T-helper 2 cell treated with Interferon-gamma antibody and Interleukin-4, amounts not matched to agents 5 μg/mL and 100 μg/mL, for 36 hours (primary cell): ENCODE measurements around the gene CALD1.

Source experiments
- DNase-seq: peaks from one replicate; pipeline ENCODE4 v3.0.0; 2021; ENCODE audit warnings: low spot score
- H3K27ac Mint-ChIP-seq: one replicate; pipeline ENCODE4 v1.8.0; 2021; ENCODE audit warnings: mild to moderate bottlenecking, mixed read lengths
- H3K27me3 Mint-ChIP-seq: one replicate; pipeline ENCODE4 v1.8.0; 2021; ENCODE audit warnings: low read depth, mixed read lengths
- H3K36me3 Mint-ChIP-seq: one replicate; pipeline ENCODE4 v1.8.0; 2021; ENCODE audit warnings: low read depth, mixed read lengths
- H3K4me1 Mint-ChIP-seq: one replicate; pipeline ENCODE4 v1.8.0; 2021; ENCODE audit warnings: low read depth, mixed read lengths
- H3K4me3 Mint-ChIP-seq: one replicate; pipeline ENCODE4 v1.8.0; 2022; ENCODE audit warnings: mild to moderate bottlenecking, moderate library complexity, mixed read lengths
- H3K9me3 Mint-ChIP-seq: one replicate; pipeline ENCODE4 v1.8.0; 2021; ENCODE audit warnings: mixed read lengths

The CALD1 gene

GRCh38 chr7:134885967-134886352 lies 106.5 kb downstream of the CALD1 start:
- peaks cover 17% of the 10 kb centered on the region for H3K4me1 Mint-ChIP-seq
- no peak overlapping the region for H3K4me3 Mint-ChIP-seq
- no peaks in the 10 kb centered on the region for H3K36me3 Mint-ChIP-seq
- DNase-seq: no peak
- H3K27ac Mint-ChIP-seq: no peak overlapping the region
- peaks cover under 1% of the 10 kb centered on the region for H3K27me3 Mint-ChIP-seq
- H3K9me3 Mint-ChIP-seq: no peaks in the 10 kb centered on the region

DNA sequence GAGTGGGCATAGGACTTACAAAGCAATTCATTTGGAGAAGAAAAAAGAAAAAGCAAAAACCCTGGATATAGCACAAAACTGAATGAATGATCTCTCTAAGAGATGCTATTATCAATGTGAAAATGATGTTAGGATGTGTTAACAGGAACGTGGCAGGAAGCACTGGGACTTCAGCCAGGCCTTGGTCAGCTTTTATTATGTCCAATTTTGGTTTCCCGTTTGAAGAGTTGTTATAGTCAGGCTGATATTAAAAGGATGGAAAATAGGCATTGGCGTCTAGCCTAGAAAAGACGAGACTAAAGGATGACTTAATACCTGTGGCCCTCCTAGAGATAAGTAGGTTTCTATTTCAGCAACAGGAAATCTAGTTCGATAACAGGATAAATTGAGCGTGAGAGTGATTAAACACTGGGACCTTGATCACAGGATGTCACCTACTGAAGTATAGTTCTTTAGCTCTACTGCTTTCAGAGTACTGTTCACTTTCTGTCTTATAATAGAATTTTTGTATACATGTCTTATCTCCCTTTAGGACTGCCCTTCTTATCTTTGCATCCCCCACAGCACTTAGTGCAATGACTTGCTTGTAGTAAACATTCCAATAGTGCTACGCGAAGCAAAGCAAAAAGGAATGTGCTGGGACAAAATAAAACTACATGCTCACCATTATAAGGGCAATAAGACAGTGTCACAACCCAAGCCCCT lies 107.1 kb downstream of the CALD1 start:
- peak overlapping the region; percentile 41 for H3K27ac Mint-ChIP-seq
- H3K36me3 Mint-ChIP-seq: no peaks in the 10 kb centered on the region
- no peak for DNase-seq
- H3K27me3 Mint-ChIP-seq: peaks cover 4% of the 10 kb centered on the region
- H3K4me3 Mint-ChIP-seq: peak overlapping the region; percentile 8
- H3K9me3 Mint-ChIP-seq: no peaks in the 10 kb centered on the region
- H3K4me1 Mint-ChIP-seq: peaks cover 19% of the 10 kb centered on the region

DNA sequence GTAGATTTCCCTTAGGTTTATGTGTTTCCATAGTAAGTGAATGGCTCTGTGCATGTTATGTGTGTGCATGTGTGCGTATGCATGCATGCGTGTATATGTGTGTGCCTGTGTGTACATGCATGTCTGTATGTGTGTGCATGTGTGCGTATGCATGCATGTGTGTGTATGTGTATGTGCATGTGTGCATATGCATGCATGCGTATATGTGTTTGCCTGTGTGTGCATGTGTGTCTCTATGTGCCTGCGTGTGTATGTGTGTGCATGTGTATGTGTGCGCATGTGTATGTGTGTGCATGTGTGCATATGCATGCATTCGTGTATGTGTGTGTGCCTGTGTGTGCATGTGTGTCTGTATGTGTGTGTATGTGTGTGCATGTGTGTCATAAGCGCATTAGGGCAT lies 108.1 kb downstream of the CALD1 start:
- Mint-ChIP-seq H3K27ac (no peak overlapping the region), H3K27me3 (peaks cover 4% of the 10 kb centered on the region), H3K9me3 (no peaks in the 10 kb centered on the region), H3K36me3 (no peaks in the 10 kb centered on the region), H3K4me3 (no peak overlapping the region), H3K4me1 (peaks cover 19% of the 10 kb centered on the region)
- no peak for DNase-seq

GRCh38 chr7:134888141-134888740 lies 108.8 kb downstream of the CALD1 start:
- H3K4me1 Mint-ChIP-seq: peaks cover 20% of the 10 kb centered on the region
- H3K9me3 Mint-ChIP-seq: no peaks in the 10 kb centered on the region
- no peak overlapping the region for H3K4me3 Mint-ChIP-seq
- H3K27ac Mint-ChIP-seq: no peak overlapping the region
- H3K27me3 Mint-ChIP-seq: peaks cover 4% of the 10 kb centered on the region
- DNase-seq: no peak
- no peaks in the 10 kb centered on the region for H3K36me3 Mint-ChIP-seq

DNA sequence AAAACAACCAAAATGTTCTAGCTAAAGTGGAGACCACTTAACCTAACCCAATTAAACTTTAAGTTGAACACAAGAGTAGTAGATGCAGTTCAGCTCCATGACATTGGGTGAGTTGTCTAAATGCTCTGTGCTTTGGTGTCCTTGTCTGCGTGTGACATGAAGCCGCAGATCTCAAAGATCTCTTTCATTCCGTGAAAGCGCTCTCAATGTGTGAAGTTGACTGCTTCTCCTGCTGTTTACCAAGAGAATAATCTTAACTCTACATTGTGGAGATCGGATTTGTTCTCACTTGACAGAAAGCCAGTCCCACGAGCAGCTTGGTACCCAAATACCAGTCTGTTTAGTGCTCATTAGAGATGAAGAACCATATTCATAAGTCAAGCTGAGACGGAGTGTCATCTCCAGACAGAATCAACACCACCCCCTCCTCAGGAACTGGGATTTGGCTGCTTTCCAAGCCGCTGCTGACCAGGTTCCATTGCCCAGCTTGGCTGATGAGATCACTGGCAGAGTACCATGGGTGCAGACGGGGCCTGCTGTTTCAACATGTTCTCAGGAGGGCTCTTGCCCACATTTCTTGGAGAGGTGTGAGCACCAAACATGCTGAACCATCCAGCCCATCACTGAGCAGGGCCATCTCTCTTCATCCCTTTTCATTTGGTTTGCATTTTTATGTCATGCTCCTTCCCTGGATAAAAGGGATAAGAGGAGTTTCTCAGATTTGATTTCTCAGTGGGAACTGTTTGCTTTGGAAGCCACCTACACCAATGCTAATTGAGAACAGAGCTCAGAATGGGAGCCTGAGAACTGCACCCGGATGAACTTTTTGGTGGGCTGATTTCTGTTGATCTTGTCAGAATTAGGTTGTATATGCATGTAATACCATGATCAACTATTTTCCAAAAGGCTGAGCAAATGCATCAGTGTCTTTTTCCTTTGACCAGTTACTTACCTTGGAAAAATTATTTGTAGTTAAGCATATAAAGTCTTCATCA lies 111.1 kb downstream of the CALD1 start:
- peaks cover 6% of the 10 kb centered on the region for H3K27me3 Mint-ChIP-seq
- no peaks in the 10 kb centered on the region for H3K36me3 Mint-ChIP-seq
- no peak for DNase-seq
- H3K27ac Mint-ChIP-seq: no peak overlapping the region
- H3K9me3 Mint-ChIP-seq: peaks cover 7% of the 10 kb centered on the region
- H3K4me1 Mint-ChIP-seq: peaks cover 20% of the 10 kb centered on the region
- no peak overlapping the region for H3K4me3 Mint-ChIP-seq

- H3K4me3 Mint-ChIP-seq: peak overlapping the region; percentile 36
- H3K27ac Mint-ChIP-seq: no peak overlapping the region
- peaks cover 3% of the 10 kb centered on the region for H3K36me3 Mint-ChIP-seq
- H3K27me3 Mint-ChIP-seq: peaks cover 6% of the 10 kb centered on the region
- peaks cover 14% of the 10 kb centered on the region for H3K9me3 Mint-ChIP-seq
- no peak for DNase-seq
- H3K4me1 Mint-ChIP-seq: peaks cover 14% of the 10 kb centered on the region
Observed at GRCh38 chr7:134891262-134891695, 111.8 kb downstream of the CALD1 start.

GRCh38 chr7:134891696-134892678 lies 112.6 kb downstream of the CALD1 start:
- H3K4me1 Mint-ChIP-seq: peaks cover 7% of the 10 kb centered on the region
- H3K27ac Mint-ChIP-seq: no peak overlapping the region
- H3K4me3 Mint-ChIP-seq: no peak overlapping the region
- peaks cover 19% of the 10 kb centered on the region for H3K9me3 Mint-ChIP-seq
- peaks cover 6% of the 10 kb centered on the region for H3K27me3 Mint-ChIP-seq
- DNase-seq: no peak
- H3K36me3 Mint-ChIP-seq: peaks cover 5% of the 10 kb centered on the region

GRCh38 chr7:134892963-134893362 lies 113.5 kb downstream of the CALD1 start:
- Mint-ChIP-seq H3K4me3 (no peak overlapping the region), H3K36me3 (peaks cover 5% of the 10 kb centered on the region), H3K9me3 (peaks cover 19% of the 10 kb centered on the region), H3K27ac (no peak overlapping the region), H3K4me1 (peaks cover 3% of the 10 kb centered on the region), H3K27me3 (peaks cover 6% of the 10 kb centered on the region)
- DNase-seq: no peak

GRCh38 chr7:134893920-134894319 lies 114.5 kb downstream of the CALD1 start:
- H3K36me3 Mint-ChIP-seq: peaks cover 5% of the 10 kb centered on the region
- H3K27ac Mint-ChIP-seq: no peak overlapping the region
- DNase-seq: no peak
- H3K4me1 Mint-ChIP-seq: peaks cover 3% of the 10 kb centered on the region
- H3K4me3 Mint-ChIP-seq: no peak overlapping the region
- peaks cover 19% of the 10 kb centered on the region for H3K9me3 Mint-ChIP-seq
- peaks cover 6% of the 10 kb centered on the region for H3K27me3 Mint-ChIP-seq

GRCh38 chr7:134894928-134895327 lies 115.5 kb downstream of the CALD1 start:
- DNase-seq: no peak
- Mint-ChIP-seq H3K27ac (no peak overlapping the region), H3K27me3 (peaks cover 6% of the 10 kb centered on the region), H3K9me3 (peaks cover 19% of the 10 kb centered on the region), H3K4me3 (no peak overlapping the region), H3K4me1 (peaks cover 3% of the 10 kb centered on the region), H3K36me3 (peaks cover 5% of the 10 kb centered on the region)

DNA sequence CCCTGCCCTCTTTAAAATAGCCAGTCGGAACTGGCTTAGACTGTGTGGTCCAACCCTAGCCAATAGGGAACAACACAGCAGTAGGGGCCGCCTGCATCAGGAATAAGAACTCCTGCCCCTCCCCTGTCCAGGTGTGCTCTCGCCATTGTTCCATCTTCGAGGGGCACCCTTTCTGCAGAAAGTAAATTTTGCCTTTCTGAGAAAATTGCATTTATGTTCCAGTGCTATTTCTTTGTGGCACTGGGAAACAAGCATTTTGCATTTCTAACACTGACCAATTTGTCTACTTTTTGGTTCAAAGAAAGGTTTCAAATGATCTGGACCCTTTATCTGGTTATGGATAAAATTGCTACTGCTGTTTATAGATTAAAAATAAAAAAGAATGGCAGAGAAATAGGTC lies 116.6 kb downstream of the CALD1 start:
- Mint-ChIP-seq H3K4me3 (no peak overlapping the region), H3K27me3 (peaks cover 4% of the 10 kb centered on the region), H3K27ac (no peak overlapping the region), H3K9me3 (peaks cover 19% of the 10 kb centered on the region), H3K36me3 (peaks cover 5% of the 10 kb centered on the region), H3K4me1 (peaks cover 7% of the 10 kb centered on the region)
- no peak for DNase-seq

DNA sequence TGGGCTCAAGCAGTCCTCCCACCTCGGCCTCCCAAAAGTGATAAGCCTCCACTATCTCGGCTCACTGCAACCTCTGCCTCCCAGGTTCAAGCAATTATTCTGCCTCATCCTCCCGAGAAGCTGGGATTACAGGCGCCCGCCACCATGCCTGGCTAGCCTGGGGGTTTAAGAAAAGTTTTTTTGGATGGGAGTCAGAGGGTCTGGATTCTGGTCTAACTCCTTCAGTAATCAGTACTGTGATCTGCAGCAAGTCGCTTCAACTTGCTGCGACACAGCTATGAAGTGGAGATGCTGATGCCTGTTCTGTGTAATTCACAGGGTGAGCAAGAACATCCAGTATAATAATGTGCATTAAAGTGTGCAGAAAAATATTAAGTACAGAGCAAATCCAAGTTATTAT lies 118.5 kb downstream of the CALD1 start:
- Mint-ChIP-seq H3K27me3 (peaks cover 2% of the 10 kb centered on the region), H3K4me1 (peaks cover 5% of the 10 kb centered on the region), H3K36me3 (peaks cover 5% of the 10 kb centered on the region), H3K27ac (no peak overlapping the region), H3K9me3 (peaks cover 19% of the 10 kb centered on the region), H3K4me3 (no peak overlapping the region)
- no peak for DNase-seq

DNA sequence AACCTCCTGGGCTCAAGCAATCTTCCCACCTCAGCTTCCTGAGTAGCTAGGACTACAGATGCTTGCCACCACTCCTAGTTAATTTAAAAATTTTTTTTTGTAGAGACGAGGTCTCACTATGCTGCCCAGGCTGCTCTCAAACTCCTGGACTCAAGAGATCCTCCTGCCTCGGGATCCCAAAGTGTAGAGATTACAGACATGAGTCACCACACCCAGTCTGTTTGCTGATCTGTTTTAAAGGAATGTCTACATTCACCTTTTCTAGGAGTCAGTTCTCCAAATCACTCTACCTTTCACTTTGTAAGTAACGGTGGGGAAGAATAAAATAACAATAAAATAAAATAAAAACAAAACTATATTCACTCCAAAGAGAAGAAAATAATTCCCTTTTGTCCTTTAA lies 120.3 kb downstream of the CALD1 start:
- Mint-ChIP-seq H3K4me3 (no peak overlapping the region), H3K4me1 (peaks cover 4% of the 10 kb centered on the region), H3K27ac (no peak overlapping the region), H3K36me3 (peaks cover 5% of the 10 kb centered on the region), H3K27me3 (no peaks in the 10 kb centered on the region), H3K9me3 (peaks cover 14% of the 10 kb centered on the region)
- DNase-seq: no peak
